HepG2 (cell line): ENCODE measurements around the gene DNAJA2. TPM values are rescaled to one million over a fixed set of nuclear protein-coding genes. Genes with fewer than 3 reads are reported as not detected.
A peak's percentile ranks its signal among the peaks of the same experiment; 100 is the strongest.

Experiments
- ADNP ChIP-seq: sonication (generic); formaldehyde crosslinking; IDR thresholded peaks from 2 replicates; pipeline ENCODE4 v1.4.0; 2020; ENCODE audit warnings: missing genetic modification reagents
- GFI1 ChIP-seq: sonication (generic); formaldehyde crosslinking; IDR thresholded peaks from 2 replicates; pipeline ENCODE4 v1.5.0; 2020; ENCODE audit warnings: missing genetic modification reagents, mild to moderate bottlenecking, borderline replicate concordance
- HCFC1 ChIP-seq: fragments of 150-350 bp; IDR thresholded peaks from 2 replicates; pipeline ENCODE4 v1.6.1; 2014; ENCODE audit warnings: low read depth, low read length
- HNRNPK ChIP-seq: fragments of 200-400 bp; formaldehyde crosslinking; IDR thresholded peaks from 2 replicates; pipeline ENCODE4 v1.6.1; 2018; ENCODE audit warnings: low read length, low read depth, moderate library complexity, mild to moderate bottlenecking; ENCODE audit not compliant: poor library complexity, severe bottlenecking
- JUNB ChIP-seq: sonication (generic); formaldehyde crosslinking; IDR thresholded peaks from 2 replicates; pipeline ENCODE4 v1.8.0; 2022; ENCODE audit warnings: missing genetic modification reagents, mild to moderate bottlenecking, borderline replicate concordance
- PAF1 ChIP-seq: IDR thresholded peaks from 2 replicates; pipeline ENCODE4 v1.6.1; 2016; ENCODE audit warnings: missing genetic modification reagents, missing compliant biosample characterization
- PCBP1 ChIP-seq: fragments of 200-400 bp; formaldehyde crosslinking; IDR thresholded peaks from 2 replicates; pipeline ENCODE4 v1.6.1; 2017; ENCODE audit warnings: mild to moderate bottlenecking, low read depth, low read length, borderline replicate concordance
- RBAK ChIP-seq: sonication (generic); formaldehyde crosslinking; IDR thresholded peaks from 2 replicates; pipeline ENCODE4 v1.5.1; 2020; ENCODE audit warnings: mild to moderate bottlenecking, missing genetic modification reagents
- SALL1 ChIP-seq: sonication (generic); formaldehyde crosslinking; IDR thresholded peaks from 2 replicates; pipeline ENCODE4 v1.8.0; 2022; ENCODE audit warnings: mild to moderate bottlenecking, missing genetic modification reagents
- SATB2 ChIP-seq: sonication (generic); formaldehyde crosslinking; IDR thresholded peaks from 2 replicates; pipeline ENCODE4 v1.5.0; 2020; ENCODE audit warnings: missing genetic modification reagents
- ZFP62 ChIP-seq: sonication (generic); formaldehyde crosslinking; IDR thresholded peaks from 2 replicates; pipeline ENCODE4 v1.4.0; 2020; ENCODE audit warnings: missing genetic modification reagents
- ZFX ChIP-seq: sonication (generic); formaldehyde crosslinking; IDR thresholded peaks from 2 replicates; pipeline ENCODE4 v1.4.0; 2020; ENCODE audit warnings: mild to moderate bottlenecking, low read depth, missing genetic modification reagents, moderate library complexity
- ZNF510 ChIP-seq: sonication (generic); formaldehyde crosslinking; IDR thresholded peaks from 2 replicates; pipeline ENCODE4 v1.4.0; 2020; ENCODE audit warnings: low read depth, mild to moderate bottlenecking, missing genetic modification reagents
- ZNF746 ChIP-seq: sonication (generic); formaldehyde crosslinking; IDR thresholded peaks from 2 replicates; pipeline ENCODE4 v1.8.0; 2022; ENCODE audit warnings: mild to moderate bottlenecking, missing genetic modification reagents
- ZNF749 ChIP-seq: sonication (generic); formaldehyde crosslinking; IDR thresholded peaks from 2 replicates; pipeline ENCODE4 v1.8.0; 2022; ENCODE audit warnings: mild to moderate bottlenecking, missing genetic modification reagents, moderate library complexity, borderline replicate concordance
- polyA plus RNA-seq, 8 experiments: library from polyadenylated mRNA; depleted of rRNA in 3 of 8; stranded (reverse) in 7 of 8; unstranded in 1 of 8; fragments of >200 nt; fragmentation: Illumina TruSeq in 4 of 8; extraction: Trizol in 4 of 8; gene quantifications; 2 replicates each; pipeline versions ENCODE4 v1.2.1 to v1.2.3, GENCODE V29; 2011 to 2016; ENCODE audit warnings: low read depth in 4 of 8, missing spikeins in 1 of 8, mixed read lengths in 1 of 8; ENCODE audit not compliant: insufficient read depth in 1 of 8
- total RNA-seq, 5 experiments: library from RNA; depleted of rRNA; stranded (reverse); fragments of >200 nt; fragmentation: Illumina TruSeq; extraction: Trizol; gene quantifications; 2 replicates each; pipeline ENCODE4 v1.2.3, GENCODE V29; 2016; ENCODE audit warnings: low read depth in 1 of 5
- TF ChIP-seq, protein P1 (sequence below): sonication (generic); formaldehyde crosslinking; IDR thresholded peaks from 2 replicates; pipeline ENCODE4 v1.4.0; 2020; ENCODE audit warnings: mild to moderate bottlenecking, low read depth, missing genetic modification reagents
- TF ChIP-seq, protein P2 (sequence below): sonication (generic); formaldehyde crosslinking; IDR thresholded peaks from 2 replicates; pipeline ENCODE4 v1.4.0; 2020; ENCODE audit warnings: missing genetic modification reagents
- TF ChIP-seq, protein P3 (sequence below): sonication (generic); formaldehyde crosslinking; IDR thresholded peaks from 2 replicates; pipeline ENCODE4 v1.4.0; 2020; ENCODE audit warnings: missing genetic modification reagents, borderline replicate concordance
- TF ChIP-seq, protein P4 (sequence below): sonication (generic); formaldehyde crosslinking; IDR thresholded peaks from 2 replicates; pipeline ENCODE4 v1.8.1; 2023; ENCODE audit warnings: mild to moderate bottlenecking, missing genetic modification reagents, borderline replicate concordance

The DNAJA2 gene
- total and polyA plus RNA-seq, 2 of the 13 experiments (the other 11 are each of a cell fraction or from before 2014, with no cell fraction given): 25.4 to 176 TPM

DNA sequence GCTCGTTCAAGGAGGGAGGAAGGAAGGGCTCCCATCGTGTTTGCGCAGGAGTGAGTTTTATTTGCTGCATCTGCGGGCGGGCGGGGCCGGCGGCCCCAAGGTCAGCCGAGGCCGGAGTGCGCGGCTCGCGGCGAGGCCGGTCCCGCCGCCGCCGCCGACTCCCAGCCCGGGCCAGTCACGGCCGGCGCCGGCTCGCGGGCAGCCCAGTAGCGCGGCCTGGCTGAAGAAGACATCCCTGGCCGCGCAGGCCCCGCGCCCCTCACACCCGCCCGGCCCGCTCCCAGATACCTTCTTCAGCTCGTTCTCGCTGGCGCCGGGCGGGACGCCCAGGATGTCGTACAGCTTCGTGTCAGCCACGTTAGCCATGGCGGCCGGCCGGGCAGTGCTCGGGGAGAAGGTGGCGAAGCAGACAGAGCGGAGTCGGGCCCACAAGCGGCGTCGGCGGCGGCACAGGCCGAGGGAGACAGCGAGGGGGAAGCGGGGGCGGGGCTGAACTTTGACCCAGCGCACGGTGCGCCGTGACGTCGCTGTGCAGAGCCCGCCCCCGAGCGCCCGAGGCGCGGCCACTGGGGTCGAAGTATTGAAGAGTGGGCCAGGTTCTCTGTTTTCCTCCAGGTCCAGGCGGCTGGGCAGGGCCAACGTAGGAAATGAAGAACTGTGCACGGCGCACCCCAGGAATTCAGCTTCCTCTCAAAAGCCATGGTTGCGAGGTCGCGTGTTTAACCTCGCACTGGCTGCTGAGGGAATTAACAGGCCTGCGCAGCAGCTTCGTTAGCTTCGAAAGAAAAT lies at the start of gene DNAJA2 (continued):
- TF ChIP-seq PAF1 (CRISPR knock-in tag): 0 out of 2 replicates have a peak, but pooled peaks have one; percentile 20
- TF ChIP-seq SALL1 (CRISPR knock-in tag): peak; percentile 91
- peak; percentile 96 for TF ChIP-seq SATB2 (CRISPR knock-in tag)
- peak; percentile 73; the same call in 1 of the 2 replicates for TF ChIP-seq ADNP (CRISPR knock-in tag)
- TF ChIP-seq RBAK (CRISPR knock-in tag): no peak
- TF ChIP-seq, protein P1, sequence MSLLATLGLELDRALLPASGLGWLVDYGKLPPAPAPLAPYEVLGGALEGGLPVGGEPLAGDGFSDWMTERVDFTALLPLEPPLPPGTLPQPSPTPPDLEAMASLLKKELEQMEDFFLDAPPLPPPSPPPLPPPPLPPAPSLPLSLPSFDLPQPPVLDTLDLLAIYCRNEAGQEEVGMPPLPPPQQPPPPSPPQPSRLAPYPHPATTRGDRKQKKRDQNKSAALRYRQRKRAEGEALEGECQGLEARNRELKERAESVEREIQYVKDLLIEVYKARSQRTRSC (CRISPR knock-in tag): peak; percentile 28; the same call in 1 of the 2 replicates
- TF ChIP-seq ZFP62 (CRISPR knock-in tag): 0 out of 2 replicates have a peak, but pooled peaks have one; percentile 56
- peak; percentile 93 for TF ChIP-seq ZNF749 (CRISPR knock-in tag)
- TF ChIP-seq, protein P2, sequence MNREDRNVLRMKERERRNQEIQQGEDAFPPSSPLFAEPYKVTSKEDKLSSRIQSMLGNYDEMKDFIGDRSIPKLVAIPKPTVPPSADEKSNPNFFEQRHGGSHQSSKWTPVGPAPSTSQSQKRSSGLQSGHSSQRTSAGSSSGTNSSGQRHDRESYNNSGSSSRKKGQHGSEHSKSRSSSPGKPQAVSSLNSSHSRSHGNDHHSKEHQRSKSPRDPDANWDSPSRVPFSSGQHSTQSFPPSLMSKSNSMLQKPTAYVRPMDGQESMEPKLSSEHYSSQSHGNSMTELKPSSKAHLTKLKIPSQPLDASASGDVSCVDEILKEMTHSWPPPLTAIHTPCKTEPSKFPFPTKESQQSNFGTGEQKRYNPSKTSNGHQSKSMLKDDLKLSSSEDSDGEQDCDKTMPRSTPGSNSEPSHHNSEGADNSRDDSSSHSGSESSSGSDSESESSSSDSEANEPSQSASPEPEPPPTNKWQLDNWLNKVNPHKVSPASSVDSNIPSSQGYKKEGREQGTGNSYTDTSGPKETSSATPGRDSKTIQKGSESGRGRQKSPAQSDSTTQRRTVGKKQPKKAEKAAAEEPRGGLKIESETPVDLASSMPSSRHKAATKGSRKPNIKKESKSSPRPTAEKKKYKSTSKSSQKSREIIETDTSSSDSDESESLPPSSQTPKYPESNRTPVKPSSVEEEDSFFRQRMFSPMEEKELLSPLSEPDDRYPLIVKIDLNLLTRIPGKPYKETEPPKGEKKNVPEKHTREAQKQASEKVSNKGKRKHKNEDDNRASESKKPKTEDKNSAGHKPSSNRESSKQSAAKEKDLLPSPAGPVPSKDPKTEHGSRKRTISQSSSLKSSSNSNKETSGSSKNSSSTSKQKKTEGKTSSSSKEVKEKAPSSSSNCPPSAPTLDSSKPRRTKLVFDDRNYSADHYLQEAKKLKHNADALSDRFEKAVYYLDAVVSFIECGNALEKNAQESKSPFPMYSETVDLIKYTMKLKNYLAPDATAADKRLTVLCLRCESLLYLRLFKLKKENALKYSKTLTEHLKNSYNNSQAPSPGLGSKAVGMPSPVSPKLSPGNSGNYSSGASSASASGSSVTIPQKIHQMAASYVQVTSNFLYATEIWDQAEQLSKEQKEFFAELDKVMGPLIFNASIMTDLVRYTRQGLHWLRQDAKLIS (CRISPR knock-in tag): no peak
- TF ChIP-seq, protein P3, sequence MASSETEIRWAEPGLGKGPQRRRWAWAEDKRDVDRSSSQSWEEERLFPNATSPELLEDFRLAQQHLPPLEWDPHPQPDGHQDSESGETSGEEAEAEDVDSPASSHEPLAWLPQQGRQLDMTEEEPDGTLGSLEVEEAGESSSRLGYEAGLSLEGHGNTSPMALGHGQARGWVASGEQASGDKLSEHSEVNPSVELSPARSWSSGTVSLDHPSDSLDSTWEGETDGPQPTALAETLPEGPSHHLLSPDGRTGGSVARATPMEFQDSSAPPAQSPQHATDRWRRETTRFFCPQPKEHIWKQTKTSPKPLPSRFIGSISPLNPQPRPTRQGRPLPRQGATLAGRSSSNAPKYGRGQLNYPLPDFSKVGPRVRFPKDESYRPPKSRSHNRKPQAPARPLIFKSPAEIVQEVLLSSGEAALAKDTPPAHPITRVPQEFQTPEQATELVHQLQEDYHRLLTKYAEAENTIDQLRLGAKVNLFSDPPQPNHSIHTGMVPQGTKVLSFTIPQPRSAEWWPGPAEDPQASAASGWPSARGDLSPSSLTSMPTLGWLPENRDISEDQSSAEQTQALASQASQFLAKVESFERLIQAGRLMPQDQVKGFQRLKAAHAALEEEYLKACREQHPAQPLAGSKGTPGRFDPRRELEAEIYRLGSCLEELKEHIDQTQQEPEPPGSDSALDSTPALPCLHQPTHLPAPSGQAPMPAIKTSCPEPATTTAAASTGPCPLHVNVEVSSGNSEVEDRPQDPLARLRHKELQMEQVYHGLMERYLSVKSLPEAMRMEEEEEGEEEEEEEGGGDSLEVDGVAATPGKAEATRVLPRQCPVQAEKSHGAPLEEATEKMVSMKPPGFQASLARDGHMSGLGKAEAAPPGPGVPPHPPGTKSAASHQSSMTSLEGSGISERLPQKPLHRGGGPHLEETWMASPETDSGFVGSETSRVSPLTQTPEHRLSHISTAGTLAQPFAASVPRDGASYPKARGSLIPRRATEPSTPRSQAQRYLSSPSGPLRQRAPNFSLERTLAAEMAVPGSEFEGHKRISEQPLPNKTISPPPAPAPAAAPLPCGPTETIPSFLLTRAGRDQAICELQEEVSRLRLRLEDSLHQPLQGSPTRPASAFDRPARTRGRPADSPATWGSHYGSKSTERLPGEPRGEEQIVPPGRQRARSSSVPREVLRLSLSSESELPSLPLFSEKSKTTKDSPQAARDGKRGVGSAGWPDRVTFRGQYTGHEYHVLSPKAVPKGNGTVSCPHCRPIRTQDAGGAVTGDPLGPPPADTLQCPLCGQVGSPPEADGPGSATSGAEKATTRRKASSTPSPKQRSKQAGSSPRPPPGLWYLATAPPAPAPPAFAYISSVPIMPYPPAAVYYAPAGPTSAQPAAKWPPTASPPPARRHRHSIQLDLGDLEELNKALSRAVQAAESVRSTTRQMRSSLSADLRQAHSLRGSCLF (CRISPR knock-in tag): peak; percentile 96
- TF ChIP-seq HNRNPK: peak; percentile 55
- peak; percentile 20; the same call in 1 of the 2 replicates for TF ChIP-seq GFI1 (CRISPR knock-in tag)
- TF ChIP-seq HCFC1: peak; percentile 35; the same call in 1 of the 2 replicates
- TF ChIP-seq, protein P4, sequence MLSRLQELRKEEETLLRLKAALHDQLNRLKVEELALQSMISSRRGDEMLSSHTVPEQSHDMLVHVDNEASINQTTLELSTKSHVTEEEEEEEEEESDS: peak; percentile 69; the same call in 1 of the 2 replicates
- TF ChIP-seq ZNF746: peak; percentile 69
- TF ChIP-seq JUNB: peak; percentile 72; the same call in 1 of the 2 replicates
- TF ChIP-seq ZNF510 (CRISPR knock-in tag): no peak
- peak; percentile 79; the same call in 1 of the 2 replicates for TF ChIP-seq PCBP1
- TF ChIP-seq ZFX (CRISPR knock-in tag): peak; percentile 99
